ENCODE data around the gene EPHB2. TPM values are rescaled to one million over a fixed set of nuclear protein-coding genes. Genes with fewer than 3 reads are reported as not detected.

EPHB2 gene
- total RNA-seq, 2 experiments from 2014 or later = 0.13 TPM; not detected in 1

GRCh38 chr1:22738069-22738435 lies 27.4 kb downstream of the EPHB2 start:
- no peak for ATAC-seq
- no peak overlapping the region for H3K27ac Mint-ChIP-seq
- CTCF ChIA-PET = no interaction called here
- no peaks in the 10 kb centered on the region for H3K9me3 Mint-ChIP-seq
- intact Hi-C loops (cut with micrococcal nuclease) = no loop called here
- no peaks in the 10 kb centered on the region for H3K4me1 Mint-ChIP-seq (ENCODE audit: low read depth)
- POLR2A ChIA-PET = no interaction called here
- DNase-seq = no peak
- peaks cover 12% of the 10 kb centered on the region for H3K27me3 Mint-ChIP-seq
- H3K4me3 Mint-ChIP-seq = no peak overlapping the region
- no peak for TF ChIP-seq CTCF (IDR thresholded peaks at IDR 0.05)
- no peaks in the 10 kb centered on the region for H3K36me3 Mint-ChIP-seq (ENCODE audit: low read depth)

- H3K9me3 Mint-ChIP-seq = no peaks in the 10 kb centered on the region
- DNase-seq (no peak), ATAC-seq (no peak)
- TF ChIP-seq CTCF (IDR thresholded peaks at IDR 0.05) = no peak
- H3K27ac Mint-ChIP-seq = no peak overlapping the region
- intact Hi-C loops (cut with micrococcal nuclease) = no loop called here
- no peaks in the 10 kb centered on the region for H3K4me1 Mint-ChIP-seq (ENCODE audit: low read depth)
- ChIA-PET CTCF (no interaction called here), POLR2A (no interaction called here)
- peaks cover 12% of the 10 kb centered on the region for H3K27me3 Mint-ChIP-seq
- H3K4me3 Mint-ChIP-seq = no peak overlapping the region
- H3K36me3 Mint-ChIP-seq (ENCODE audit: low read depth) = no peaks in the 10 kb centered on the region
Measured at GRCh38 chr1:22738522-22738921, 27.9 kb downstream of the EPHB2 start.

- Mint-ChIP-seq H3K4me3 (no peak overlapping the region), H3K9me3 (no peaks in the 10 kb centered on the region), H3K36me3 (ENCODE audit: low read depth) (no peaks in the 10 kb centered on the region), H3K27ac (no peak overlapping the region), H3K4me1 (ENCODE audit: low read depth) (no peaks in the 10 kb centered on the region), H3K27me3 (peaks cover 12% of the 10 kb centered on the region)
- CTCF ChIA-PET = no interaction called here
- ATAC-seq (no peak), DNase-seq (no peak)
- intact Hi-C loops (cut with micrococcal nuclease) = no loop called here
- POLR2A ChIA-PET = no interaction called here
- TF ChIP-seq CTCF (IDR thresholded peaks at IDR 0.05) = no peak
Measured at GRCh38 chr1:22739648-22740385, 29.2 kb downstream of the EPHB2 start.

GRCh38 chr1:22741118-22741517 lies 30.5 kb downstream of the EPHB2 start:
- Mint-ChIP-seq H3K9me3 (no peaks in the 10 kb centered on the region), H3K36me3 (ENCODE audit: low read depth) (no peaks in the 10 kb centered on the region), H3K4me3 (no peak overlapping the region), H3K4me1 (ENCODE audit: low read depth) (no peaks in the 10 kb centered on the region), H3K27ac (no peak overlapping the region), H3K27me3 (peaks cover 12% of the 10 kb centered on the region)
- CTCF ChIA-PET = no interaction called here
- no peak for TF ChIP-seq CTCF (IDR thresholded peaks at IDR 0.05)
- intact Hi-C loops (cut with micrococcal nuclease) = no loop called here
- POLR2A ChIA-PET = no interaction called here
- DNase-seq (no peak), ATAC-seq (no peak)

- Mint-ChIP-seq H3K36me3 (ENCODE audit: low read depth) (no peaks in the 10 kb centered on the region), H3K9me3 (no peaks in the 10 kb centered on the region), H3K4me1 (ENCODE audit: low read depth) (peaks cover 8% of the 10 kb centered on the region), H3K27ac (no peak overlapping the region), H3K4me3 (no peak overlapping the region), H3K27me3 (peaks cover 6% of the 10 kb centered on the region)
- intact Hi-C loops (cut with micrococcal nuclease) = no loop called here
- ATAC-seq = no peak
- DNase-seq = no peak
- ChIA-PET POLR2A (no interaction called here), CTCF (interaction anchor here (1.1 kb wide), 1 partner anchor 218 kb away, joined by 3 read pairs; no protein-coding TSS in a partner anchor)
- no peak for TF ChIP-seq CTCF (IDR thresholded peaks at IDR 0.05)
Measured at GRCh38 chr1:22745669-22746585, 35.3 kb downstream of the EPHB2 start.

Measured in activated CD8-positive, alpha-beta T cell treated with anti-CD3 and anti-CD28 coated beads for 36 hours (primary cell).